ENCODE measurements around the gene TMEM235. TPM values are rescaled to one million over a fixed set of nuclear protein-coding genes. Genes with fewer than 3 reads are reported as not detected.

Gene TMEM235
- total and polyA plus RNA-seq, 2 donors (not counting 3 experiments of a cell fraction or from before 2014, with no cell fraction given), result 0.04 to 0.38 TPM

DNA sequence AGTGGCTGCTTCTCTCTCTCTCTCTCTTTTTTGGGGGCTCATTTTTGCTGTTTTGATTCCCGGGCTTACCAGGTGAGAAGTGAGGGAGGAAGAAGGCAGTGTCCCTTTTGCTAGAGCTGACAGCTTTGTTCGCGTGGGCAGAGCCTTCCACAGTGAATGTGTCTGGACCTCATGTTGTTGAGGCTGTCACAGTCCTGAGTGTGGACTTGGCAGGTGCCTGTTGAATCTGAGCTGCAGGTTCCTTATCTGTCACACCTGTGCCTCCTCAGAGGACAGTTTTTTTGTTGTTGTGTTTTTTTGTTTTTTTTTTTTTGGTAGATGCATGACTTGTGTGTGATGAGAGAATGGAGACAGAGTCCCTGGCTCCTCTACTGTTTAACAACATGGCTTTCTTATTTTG lies 7.7 kb upstream of the TMEM235 start:
- Histone ChIP-seq H3K4me2 (ENCODE audit: insufficient read depth, low read length) (peak overlapping the region; percentile 27), H3K27ac (ENCODE audit: insufficient read depth, low read depth, low read length) (peak overlapping the region; percentile 83), H3K9me1 (replicated peaks; ENCODE audit: control insufficient read depth, extremely low read depth, insufficient read depth, low read length) (no peaks in the 10 kb centered on the region), H4K20me1 (replicated peaks; ENCODE audit: control insufficient read depth, extremely low read depth, insufficient read depth, low read length) (no peaks in the 10 kb centered on the region), H3K79me2 (ENCODE audit: control insufficient read depth, insufficient read depth, low read length) (peaks cover 10% of the 10 kb centered on the region), H3K4me3 (replicated peaks in 1 of 3; ENCODE audit: insufficient read depth in 1 of 3, low read depth in 1 of 3, low read length in 3 of 3) (no peak overlapping the region), H3K4me1 (ENCODE audit: control insufficient read depth, extremely low read depth, insufficient read depth, low read length) (peaks cover 31% of the 10 kb centered on the region), H3K9me3 (replicated peaks; ENCODE audit: control insufficient read depth, insufficient read depth, low read length) (no peaks in the 10 kb centered on the region), H3K9ac (replicated peaks; ENCODE audit: extremely low read depth, insufficient read depth, low read length) (no peak overlapping the region), H2AFZ (ENCODE audit: low read depth, low read length) (no peak overlapping the region), H3K36me3 (ENCODE audit: control insufficient read depth in 2 of 2, extremely low read depth in 1 of 2, insufficient read depth in 2 of 2, low read length in 2 of 2) (no peaks in the 10 kb centered on the region), H3K27me3 (ENCODE audit: control insufficient read depth in 2 of 2, insufficient read depth in 2 of 2, low read length in 2 of 2) (no peaks in the 10 kb centered on the region)
- dilution Hi-C loops (cut with MboI; ENCODE audit: extremely low pct_ligation_motif_present, low sequenced_read_pairs), result no loop called here
- DNase-seq (ENCODE audit: low read depth, low spot score) (no peak), FAIRE-seq (no peak)
- intact Hi-C loops (cut with micrococcal nuclease), result no loop called here
- ChIA-PET CTCF (interaction anchor here (1.1 to 5.6 kb wide), 3 partner anchors 11 to 137 kb away, joined by 3 to 39 read pairs (median 3); no protein-coding TSS in a partner anchor), POLR2A (interaction anchor here (1.1 kb wide), 1 partner anchor 47 kb away, joined by 3 read pairs; no protein-coding TSS in a partner anchor)
- TSS peak; percentile 86 for BruUV-seq (replicated peaks)
- TF ChIP-seq MYC (IDR thresholded peaks at IDR 0.05; ENCODE audit: low read depth, low read length), result no peak
- no peak for TF ChIP-seq POLR2AphosphoS5 (IDR thresholded peaks at IDR 0.05; ENCODE audit: insufficient read depth, low read depth, low read length)
- TF ChIP-seq, protein P1, sequence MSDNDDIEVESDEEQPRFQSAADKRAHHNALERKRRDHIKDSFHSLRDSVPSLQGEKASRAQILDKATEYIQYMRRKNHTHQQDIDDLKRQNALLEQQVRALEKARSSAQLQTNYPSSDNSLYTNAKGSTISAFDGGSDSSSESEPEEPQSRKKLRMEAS (IDR thresholded peaks at IDR 0.05; ENCODE audit: insufficient read depth, insufficient read length), result no peak
- TF ChIP-seq GATA2 (IDR thresholded peaks at IDR 0.05; ENCODE audit: insufficient read depth, insufficient read length, low read depth, low read length), result no peak
- no peak for TF ChIP-seq FOS (IDR thresholded peaks at IDR 0.05; ENCODE audit: borderline replicate concordance, insufficient read depth, low read length)
- TF ChIP-seq JUN (IDR thresholded peaks at IDR 0.05; ENCODE audit: borderline replicate concordance, insufficient read depth, insufficient read length, low read depth), result no peak
- TF ChIP-seq, protein P2, sequence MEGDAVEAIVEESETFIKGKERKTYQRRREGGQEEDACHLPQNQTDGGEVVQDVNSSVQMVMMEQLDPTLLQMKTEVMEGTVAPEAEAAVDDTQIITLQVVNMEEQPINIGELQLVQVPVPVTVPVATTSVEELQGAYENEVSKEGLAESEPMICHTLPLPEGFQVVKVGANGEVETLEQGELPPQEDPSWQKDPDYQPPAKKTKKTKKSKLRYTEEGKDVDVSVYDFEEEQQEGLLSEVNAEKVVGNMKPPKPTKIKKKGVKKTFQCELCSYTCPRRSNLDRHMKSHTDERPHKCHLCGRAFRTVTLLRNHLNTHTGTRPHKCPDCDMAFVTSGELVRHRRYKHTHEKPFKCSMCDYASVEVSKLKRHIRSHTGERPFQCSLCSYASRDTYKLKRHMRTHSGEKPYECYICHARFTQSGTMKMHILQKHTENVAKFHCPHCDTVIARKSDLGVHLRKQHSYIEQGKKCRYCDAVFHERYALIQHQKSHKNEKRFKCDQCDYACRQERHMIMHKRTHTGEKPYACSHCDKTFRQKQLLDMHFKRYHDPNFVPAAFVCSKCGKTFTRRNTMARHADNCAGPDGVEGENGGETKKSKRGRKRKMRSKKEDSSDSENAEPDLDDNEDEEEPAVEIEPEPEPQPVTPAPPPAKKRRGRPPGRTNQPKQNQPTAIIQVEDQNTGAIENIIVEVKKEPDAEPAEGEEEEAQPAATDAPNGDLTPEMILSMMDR (IDR thresholded peaks at IDR 0.05; ENCODE audit: extremely low read depth in 1 of 2, insufficient read depth in 1 of 2, low read depth in 1 of 2, low read length in 2 of 2), result no peak
- no peak for TF ChIP-seq EZH2 (IDR thresholded peaks at IDR 0.05; ENCODE audit: borderline replicate concordance, low read depth, low read length, severe bottlenecking)
- no peak for TF ChIP-seq POLR2A (IDR thresholded peaks at IDR 0.05; ENCODE audit: low read depth, low read length)
